ENCODE results near the gene EFCC1. TPM values are rescaled to one million over a fixed set of nuclear protein-coding genes. Genes with fewer than 3 reads are reported as not detected.

The EFCC1 gene, protein sequence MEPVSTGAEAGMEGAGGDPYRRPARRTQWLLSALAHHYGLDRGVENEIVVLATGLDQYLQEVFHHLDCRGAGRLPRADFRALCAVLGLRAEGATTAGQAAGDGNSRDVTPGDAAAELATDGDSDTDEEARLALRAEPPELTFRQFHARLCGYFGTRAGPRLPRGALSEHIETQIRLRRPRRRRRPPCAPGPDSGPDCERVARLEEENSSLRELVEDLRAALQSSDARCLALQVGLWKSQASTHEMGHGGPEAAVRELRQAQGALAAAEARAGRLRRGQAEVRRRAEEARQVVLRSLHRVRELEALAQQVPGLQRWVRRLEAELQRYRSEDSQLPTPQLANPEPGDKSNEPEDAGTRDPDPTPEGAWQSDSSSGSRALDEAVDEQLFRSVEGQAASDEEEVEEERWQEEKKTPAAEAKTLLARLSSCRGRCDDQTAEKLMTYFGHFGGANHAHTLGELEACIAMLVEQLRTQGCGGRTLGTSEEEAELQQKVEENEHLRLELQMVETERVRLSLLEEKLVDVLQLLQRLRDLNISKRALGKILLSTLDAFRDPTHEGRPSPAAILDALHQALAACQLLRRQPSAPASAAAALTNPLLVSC
- total RNA-seq: under 0.01 TPM in 1 of 2 replicates, not detected in the other

DNA sequence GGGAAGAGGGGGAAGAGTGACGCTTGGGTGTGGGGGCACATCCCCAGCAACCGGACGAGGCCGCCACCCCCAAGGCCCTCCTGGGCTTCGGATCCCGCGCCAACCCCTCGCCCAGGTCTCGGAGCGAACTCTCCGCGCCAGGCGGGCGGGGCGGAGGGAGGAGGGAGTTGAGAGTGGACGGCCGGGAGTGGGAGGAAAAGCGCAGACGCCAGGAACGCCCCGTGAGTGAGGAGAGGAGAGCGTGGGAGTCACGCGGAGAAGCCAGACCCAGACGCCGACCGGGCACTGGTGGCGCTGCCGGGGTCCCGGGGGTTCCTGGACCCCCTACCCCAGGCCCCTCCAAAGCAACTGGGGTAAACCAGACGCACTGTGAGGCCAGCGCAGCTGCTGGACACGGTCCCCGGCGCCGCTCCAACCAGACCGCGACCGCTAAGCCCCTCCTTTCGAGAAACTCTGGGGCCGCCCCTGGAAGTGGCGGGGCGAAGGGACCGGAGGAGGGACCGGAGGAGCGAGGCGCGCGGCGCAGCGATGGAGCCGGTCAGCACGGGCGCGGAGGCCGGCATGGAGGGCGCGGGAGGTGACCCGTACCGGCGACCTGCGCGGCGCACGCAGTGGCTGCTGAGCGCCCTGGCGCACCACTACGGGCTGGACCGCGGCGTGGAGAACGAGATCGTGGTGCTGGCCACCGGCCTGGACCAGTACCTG lies at the start of gene EFCC1:
Gene EFCC1 (plus strand): TSS at position 204 of the 705 bp plus-strand sequence. CDS start 325 bp downstream, at position 529.

DNA sequence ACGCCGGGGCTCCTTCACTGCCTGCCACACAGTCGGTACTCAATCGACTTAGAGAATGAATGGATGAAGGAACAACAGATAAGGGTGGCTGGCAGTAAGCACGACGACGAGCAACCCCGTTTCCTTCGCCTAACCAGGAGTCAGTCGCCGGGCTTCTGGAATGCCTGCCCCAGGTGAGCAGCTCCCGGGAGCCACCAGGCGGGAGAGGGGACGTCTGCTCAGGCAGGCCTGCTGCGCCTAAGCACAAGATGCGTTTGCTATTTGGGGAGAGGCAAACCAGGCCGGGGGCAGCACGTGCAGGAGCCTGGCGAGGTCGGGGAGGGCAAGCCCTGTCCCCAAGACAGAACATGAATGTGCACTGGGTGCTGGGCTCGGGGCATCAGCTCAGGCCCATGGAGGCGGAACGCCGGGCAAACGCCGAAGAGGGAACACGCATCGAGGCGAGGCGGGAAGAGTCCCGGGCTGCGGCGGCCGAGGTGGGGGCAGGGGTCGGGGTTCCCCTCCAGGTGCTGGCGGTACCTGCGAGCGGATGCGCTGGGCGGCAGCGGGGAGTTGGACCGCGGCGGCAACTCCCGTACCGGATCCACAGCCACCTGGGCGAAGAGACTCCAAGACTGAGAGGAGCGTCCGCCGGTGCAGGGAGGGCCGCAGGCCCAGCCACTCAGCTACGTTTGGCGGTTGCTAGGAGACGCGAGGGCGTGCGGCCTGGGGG lies 7.5 kb upstream of the EFCC1 start, which contains the start of gene CFAP92:
Gene CFAP92 (minus strand): TSS at position 616 of the 712 bp plus-strand sequence. CDS start 772 bp downstream, outside the sequence.

DNA sequence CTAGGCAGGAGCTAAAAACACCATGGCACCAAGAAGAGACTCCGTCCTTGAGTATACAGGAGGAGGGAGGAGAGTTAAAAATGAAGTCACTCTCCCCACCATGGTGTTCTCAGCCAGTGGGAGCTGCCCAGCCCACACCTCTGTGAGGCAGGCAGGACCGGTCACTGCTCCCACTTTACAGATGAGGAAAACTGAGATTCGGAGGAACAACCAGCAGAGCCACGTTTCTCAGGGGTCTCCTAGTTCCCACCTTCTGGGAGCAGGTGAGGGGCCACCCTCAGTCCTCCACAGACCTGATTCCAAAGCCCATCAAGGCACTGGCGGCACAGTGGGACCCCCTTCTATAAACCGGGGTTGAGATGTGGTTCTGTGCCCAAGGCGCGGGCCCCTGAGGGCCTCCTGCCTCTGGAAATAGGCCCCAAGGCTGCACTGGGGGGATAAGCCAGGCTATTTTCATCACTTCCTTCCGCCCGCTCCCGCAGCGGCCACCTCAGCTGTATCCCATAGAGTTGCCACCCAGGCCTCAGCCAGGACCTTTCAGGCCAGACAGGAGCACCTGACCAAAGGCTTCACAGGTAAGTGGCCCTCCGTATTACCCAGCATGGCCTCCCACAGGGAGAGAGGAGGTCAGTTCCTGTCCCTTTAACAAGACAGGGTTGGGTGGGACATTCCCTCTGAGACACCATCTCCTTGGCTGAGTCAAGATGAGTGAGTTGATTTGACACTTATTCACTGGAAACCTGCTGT lies 59.3 kb downstream of the EFCC1 start, which contains the start of gene GP9:
Gene GP9 (plus strand): TSS at position 504 of the 747 bp plus-strand sequence. CDS start 961 bp downstream, outside the sequence.

Other genes with a start within 250 kb of the EFCC1 start
- gene ACAD9, start 121.7 kb upstream of the EFCC1 start, total RNA-seq: 34.0 and 36.1 TPM in 2 replicates
- gene CFAP92, start 7.2 kb upstream of the EFCC1 start, total RNA-seq: under 0.01 and 0.11 TPM in 2 replicates
- not detected in 2 replicates for gene GP9, start 59.5 kb downstream of the EFCC1 start, total RNA-seq
- gene RAB43, start 120.5 kb downstream of the EFCC1 start, total RNA-seq: 5.8 and 8.0 TPM in 2 replicates
- 29.7 and 39.2 TPM in 2 replicates for gene ISY1, start 159.8 kb downstream of the EFCC1 start, total RNA-seq
- gene CNBP, start 182.6 kb downstream of the EFCC1 start, total RNA-seq: 294 and 308 TPM in 2 replicates
- 263 and 273 TPM in 2 replicates for gene COPG1, start 248.3 kb downstream of the EFCC1 start, total RNA-seq

Data from articular chondrocyte of knee joint (primary cell).